H1 (cell line): ENCODE data around the gene RPL18A. TPM values are rescaled to one million over a fixed set of nuclear protein-coding genes. Genes with fewer than 3 reads are reported as not detected.

Source experiments
- CTCF ChIA-PET: fragments of 300-600 bp; sonication (Branson Sonifier 250); formaldehyde crosslinking; loops from one replicate; lab custom pipeline; 2021; ENCODE audit not compliant: partially characterized antibody; lab: Charles Lee
- POLR2A ChIA-PET: fragments of 300-600 bp; sonication (Branson Sonifier 250); formaldehyde crosslinking; loops from one replicate; lab custom pipeline; 2021; ENCODE audit warnings: inconsistent platforms; ENCODE audit not compliant: partially characterized antibody; lab: Charles Lee
- DNase-seq, 2 experiments: peaks; one replicate each; pipeline versions ENCODE4 v3.0.0 to v3.0.0-alpha.2; 2010 to 2022; ENCODE audit warnings: low spot score in 2 of 2, low read depth in 1 of 2, mixed read lengths in 1 of 2
- FAIRE-seq: peaks from 2 replicates; lab custom pipeline; 2011; peaks lifted over from hg19 to GRCh38; lab: Jason Lieb, UNC
- H2AFZ ChIP-seq: 2 replicates; pipeline ENCODE4 v1.8.1; 2012; ENCODE audit warnings: low read length, inconsistent platforms
- H2AK5ac ChIP-seq: 2 replicates; pipeline ENCODE4 v1.6.1; 2013; ENCODE audit warnings: low read depth, low read length
- H2BK120ac ChIP-seq: replicated peaks from 2 replicates; pipeline ENCODE3; 2013; ENCODE audit warnings: low read depth, low read length, inconsistent platforms
- H2BK12ac ChIP-seq: 2 replicates; pipeline ENCODE4 v1.6.1; 2013; ENCODE audit warnings: low read depth, low read length
- H2BK15ac ChIP-seq: 2 replicates; pipeline ENCODE4 v1.6.1; 2013; ENCODE audit warnings: low read length
- H2BK20ac ChIP-seq: 2 replicates; pipeline ENCODE4 v1.6.1; 2013; ENCODE audit warnings: low read length
- H2BK5ac ChIP-seq: 2 replicates; pipeline ENCODE4 v1.6.1; 2013; ENCODE audit warnings: low read depth, low read length
- H3K14ac ChIP-seq: 2 replicates; pipeline ENCODE4 v1.6.1; 2013; ENCODE audit warnings: inconsistent platforms; ENCODE audit not compliant: insufficient read length
- H3K18ac ChIP-seq: 2 replicates; pipeline ENCODE4 v1.6.1; 2013; ENCODE audit warnings: low read length; ENCODE audit errors: extremely low read depth
- H3K23ac ChIP-seq: 2 replicates; pipeline ENCODE4 v1.6.1; 2013; ENCODE audit warnings: inconsistent platforms; ENCODE audit not compliant: insufficient read length
- H3K23me2 ChIP-seq: 2 replicates; pipeline ENCODE4 v1.6.1; 2013; ENCODE audit warnings: low read depth, low read length
- H3K27ac ChIP-seq: 2 replicates; pipeline ENCODE4 v1.6.1; 2011; ENCODE audit warnings: low read depth, low read length, inconsistent platforms
- H3K27me3 ChIP-seq, 4 experiments: replicated peaks in 1 of 4; 1 replicate in 1 of 4; 2 replicates in 3 of 4; pipeline versions ENCODE4 v1.6.1 to v1.8.1; 2011 to 2013; ENCODE audit warnings: low read length in 3 of 4, mild to moderate bottlenecking in 3 of 4, inconsistent platforms in 2 of 4, mixed read lengths in 2 of 4, moderate library complexity in 1 of 4; ENCODE audit not compliant: control insufficient read depth in 3 of 4, insufficient read depth in 3 of 4; ENCODE audit errors: extremely low read depth in 1 of 4
- H3K36me3 ChIP-seq, 4 experiments: 2 replicates each; pipeline versions ENCODE4 v1.6.1 to v1.8.1; 2011 to 2013; ENCODE audit warnings: mild to moderate bottlenecking in 4 of 4, low read length in 3 of 4, moderate library complexity in 2 of 4, control low read depth in 1 of 4, inconsistent platforms in 1 of 4; ENCODE audit not compliant: insufficient read depth in 4 of 4, control insufficient read depth in 2 of 4
- H3K4ac ChIP-seq: replicated peaks from 2 replicates; pipeline ENCODE3; 2013; ENCODE audit warnings: low read length, low read depth, mixed read lengths, inconsistent platforms; ENCODE audit not compliant: insufficient read length
- H3K4me1 ChIP-seq, 4 experiments: replicated peaks in 1 of 4; 1 replicate in 1 of 4; 2 replicates in 3 of 4; pipeline versions ENCODE4 v1.6.1 to v1.8.1; 2011 to 2013; ENCODE audit warnings: low read length in 3 of 4, inconsistent platforms in 2 of 4, mixed read lengths in 1 of 4; ENCODE audit not compliant: insufficient read depth in 4 of 4, control insufficient read depth in 3 of 4
- H3K4me2 ChIP-seq, 2 experiments: 2 replicates each; pipeline versions ENCODE4 v1.6.1 to v1.8.1; 2011 to 2013; ENCODE audit warnings: low read depth in 2 of 2, low read length in 2 of 2, control low read depth in 1 of 2, inconsistent platforms in 1 of 2, mild to moderate bottlenecking in 1 of 2; ENCODE audit not compliant: insufficient read depth in 1 of 2
- H3K4me3 ChIP-seq, 4 experiments: fragments of 200-600, 300-600 bp in 1 of 4; sonication (generic), shearing (Covaris generic), sonication (Bioruptor Twin) in 1 of 4; 2 replicates each; pipeline versions ENCODE4 v1.5.1 to v1.8.1; 2011 to 2016; ENCODE audit warnings: low read length in 4 of 4, low read depth in 3 of 4, control low read depth in 2 of 4, inconsistent platforms in 2 of 4, mild to moderate bottlenecking in 2 of 4, mixed read lengths in 1 of 4, moderate library complexity in 1 of 4; ENCODE audit not compliant: insufficient read depth in 2 of 4; ENCODE audit errors: extremely low read depth in 1 of 4
- H3K56ac ChIP-seq: replicated peaks from 2 replicates; pipeline ENCODE3; 2013; ENCODE audit warnings: low read depth, mild to moderate bottlenecking, mixed read lengths, low read length, inconsistent platforms; ENCODE audit not compliant: insufficient read length
- H3K79me1 ChIP-seq: 2 replicates; pipeline ENCODE4 v1.6.1; 2013; ENCODE audit warnings: low read depth, low read length, control low read depth
- H3K79me2 ChIP-seq, 2 experiments: 2 replicates each; pipeline versions ENCODE4 v1.6.1 to v1.8.1; 2012 to 2013; ENCODE audit warnings: low read length in 2 of 2, mild to moderate bottlenecking in 2 of 2, inconsistent platforms in 1 of 2; ENCODE audit not compliant: insufficient read depth in 2 of 2, control insufficient read depth in 1 of 2
- H3K9ac ChIP-seq, 4 experiments: replicated peaks in 1 of 4; 1 replicate in 1 of 4; 2 replicates in 3 of 4; pipeline versions ENCODE4 v1.6.1 to v1.8.1; 2011 to 2013; ENCODE audit warnings: low read depth in 3 of 4, low read length in 3 of 4, control low read depth in 2 of 4, mild to moderate bottlenecking in 2 of 4, moderate library complexity in 2 of 4, inconsistent platforms in 1 of 4; ENCODE audit errors: extremely low read depth in 1 of 4
- H3K9me3 ChIP-seq, 2 experiments: 2 replicates each; pipeline versions ENCODE4 v1.6.1 to v1.8.1; 2012 to 2013; ENCODE audit warnings: mild to moderate bottlenecking in 2 of 2, moderate library complexity in 2 of 2, control low read depth in 1 of 2, inconsistent platforms in 1 of 2, low read depth in 1 of 2, low read length in 1 of 2, mixed read lengths in 1 of 2; ENCODE audit not compliant: insufficient read depth in 2 of 2
- H4K20me1 ChIP-seq, 2 experiments: replicated peaks in 1 of 2; 2 replicates each; pipeline versions ENCODE3 to v1.8.1; 2011 to 2013; ENCODE audit warnings: inconsistent platforms in 2 of 2, low read length in 2 of 2, mild to moderate bottlenecking in 1 of 2; ENCODE audit not compliant: insufficient read depth in 2 of 2, control insufficient read depth in 1 of 2
- H4K5ac ChIP-seq: 2 replicates; pipeline ENCODE4 v1.6.1; 2013; ENCODE audit warnings: low read length, low read depth, mixed read lengths, inconsistent platforms; ENCODE audit not compliant: insufficient read length
- H4K8ac ChIP-seq: 2 replicates; pipeline ENCODE4 v1.8.0; 2013; ENCODE audit warnings: mild to moderate bottlenecking, moderate library complexity, low read length, inconsistent platforms; ENCODE audit not compliant: insufficient read depth; ENCODE audit errors: extremely low read depth
- H4K91ac ChIP-seq: replicated peaks from 2 replicates; pipeline ENCODE3; 2013; ENCODE audit warnings: low read length, mixed read lengths, inconsistent platforms; ENCODE audit not compliant: insufficient read length
- EGR1 ChIP-seq: IDR thresholded peaks from 2 replicates; pipeline ENCODE4 v1.6.1; 2011; ENCODE audit warnings: low read depth, low read length, borderline replicate concordance
- KDM1A ChIP-seq: fragments of 200-600, 300-600 bp; sonication (generic); IDR thresholded peaks from 2 replicates; pipeline ENCODE4 v1.7.1; 2016; ENCODE audit warnings: mild to moderate bottlenecking, low read length, borderline replicate concordance
- POLR2A ChIP-seq, 2 experiments: IDR thresholded peaks; 1 replicate in 1 of 2; 2 replicates in 1 of 2; pipeline ENCODE4 v1.6.1; 2011; ENCODE audit warnings: low read depth in 2 of 2, low read length in 2 of 2, mild to moderate bottlenecking in 2 of 2; ENCODE audit errors: control extremely low read depth in 1 of 2
- RXRA ChIP-seq: IDR thresholded peaks from 2 replicates; pipeline ENCODE4 v1.6.1; 2011; ENCODE audit warnings: low read depth, mild to moderate bottlenecking, low read length, moderate library complexity; ENCODE audit not compliant: insufficient read depth
- SIRT6 ChIP-seq: IDR thresholded peaks from one replicate; pipeline ENCODE4 v1.7.1; 2012; ENCODE audit warnings: low read length, inconsistent platforms
- TBP ChIP-seq: IDR thresholded peaks from 2 replicates; pipeline ENCODE4 v1.6.1; 2011; ENCODE audit warnings: low read depth, low read length, improper control_type of control experiment
- WGBS, 2 experiments: shearing (Covaris generic) in 1 of 2; methylation state at CpG; one replicate each; pipeline versions ENCODE4 v1.1.6 to v1.1.7; 2013 to 2015; ENCODE audit warnings: low lambda C conversion rate in 2 of 2, mixed read lengths in 2 of 2, inconsistent platforms in 1 of 2, low coverage in 1 of 2, missing lambda C conversion rate in 1 of 2; ENCODE audit not compliant: insufficient replicate concordance in 2 of 2, insufficient coverage in 1 of 2, insufficient read length in 1 of 2; ENCODE audit errors: extremely low coverage in 1 of 2, missing lambda C conversion rate in 1 of 2; 5-methylcytosine and 5-hydroxymethylcytosine counted together
- polyA plus RNA-seq, 7 experiments: library from polyadenylated mRNA; depleted of rRNA in 3 of 7; stranded (reverse) in 5 of 7; unstranded in 2 of 7; fragments of >200 nt in 5 of 7; fragments of 200-250 nt in 2 of 7; gene quantifications; 1 replicate in 5 of 7; 2 replicates in 1 of 7; 4 replicates in 1 of 7; pipeline versions ENCODE4 v1.2.1 to v1.2.3, GENCODE V29; 2011 to 2013; ENCODE audit warnings: missing spikeins in 2 of 7, mixed read lengths in 2 of 7
- total RNA-seq: library from RNA; stranded (reverse); fragmentation: NEBNext Ultra II Directional; extraction: Animal tissue kit (Norgen Biotek cat#: 25700); gene quantifications from 2 replicates; pipeline ENCODE4 v1.2.1, GENCODE V29; 2021

The RPL18A gene
- total and polyA plus RNA-seq, 2 of the 8 experiments (the other 6 are each of a cell fraction or from before 2014, with no cell fraction given): 2,749 to 3,938 TPM

- no peak overlapping the region for H3K14ac ChIP-seq
- H3K23ac ChIP-seq: no peak overlapping the region
- H2AK5ac ChIP-seq: no peak overlapping the region
- H3K36me3 ChIP-seq: no peaks in the 10 kb centered on the region
- POLR2A ChIA-PET: interaction anchor here (1.1 to 12.5 kb wide), 4 partner anchors 9 to 30 kb away, joined by 3 to 133 read pairs (median 16); partner anchors contain the start of genes INSL3 and RPL18A
- FAIRE-seq (no peak), DNase-seq (no peak)
- no peak overlapping the region for H3K56ac ChIP-seq
- H3K4me3 ChIP-seq: no peak overlapping the region
- H3K9ac ChIP-seq: no peak overlapping the region
- 94% methylated on average over 17 of the region's 17 CpGs; no CpG with 5 or more reads in 1 of the 2 experiments for WGBS, 2 experiments
- no peak overlapping the region for H4K91ac ChIP-seq
- no peak overlapping the region for H3K4ac ChIP-seq
- TF ChIP-seq RXRA (no peak), POLR2A (IDR thresholded peaks at IDR 0.05; ENCODE audit: control extremely low read depth in 1 of 2, low read depth in 2 of 2, low read length in 2 of 2) (no peak), SIRT6 (no peak), EGR1 (no peak), TBP (no peak), KDM1A (no peak)
- no peak overlapping the region for H2AFZ ChIP-seq
- H2BK15ac ChIP-seq: 0 out of 2 replicates have a peak overlapping the region, but pooled peaks have one; percentile 50
- CTCF ChIA-PET: interaction anchor here (0.8 to 1.7 kb wide), 5 partner anchors 25 to 228 kb away, joined by 3 to 6 read pairs (median 3); partner anchors contain the start of gene B3GNT3
- H2BK120ac ChIP-seq: no peak overlapping the region
- H3K27ac ChIP-seq: no peak overlapping the region
- no peak overlapping the region; a peak in 1 of 4 replicates for H3K4me2 ChIP-seq
- peaks cover 0 to 15% (median 4%) of the 10 kb centered on the region in 4 experiments; a peak in 6 of 7 replicates for H3K4me1 ChIP-seq
- no peaks in the 10 kb centered on the region; a peak in 1 of 7 replicates for H3K27me3 ChIP-seq
- H3K9me3 ChIP-seq: no peaks in the 10 kb centered on the region
- H4K8ac ChIP-seq: no peak overlapping the region
- H4K5ac ChIP-seq: no peak overlapping the region
- H3K23me2 ChIP-seq: peaks cover 5% of the 10 kb centered on the region; the same call in 1 of the 2 replicates
- no peak overlapping the region for H2BK5ac ChIP-seq
- no peaks in the 10 kb centered on the region for H3K79me2 ChIP-seq
- no peak overlapping the region for H2BK20ac ChIP-seq
- H2BK12ac ChIP-seq: no peak overlapping the region
- no peak overlapping the region for H3K18ac ChIP-seq
- H4K20me1 ChIP-seq: peaks cover 0 to 2% of the 10 kb centered on the region in 2 experiments
- no peaks in the 10 kb centered on the region for H3K79me1 ChIP-seq
Observed at GRCh38 chr19:17832443-17833208, 27.1 kb upstream of the RPL18A start.
